Femur (tissue), 1 donor: ENCODE data around the gene RAPGEF1.
"Not testable (repeated sequence)": the region's sequence is repeated elsewhere in the genome, so short reads cannot be mapped to it uniquely, and the experiment has no call there.

ENCODE experiments used
- DNase-seq: peaks from one replicate; pipeline ENCODE4 v3.0.0-alpha.2; 2017

Gene RAPGEF1

GRCh38 chr9:131728961-131729360 lies 10.9 kb downstream of the RAPGEF1 start:
- DNase-seq = no peak

- no peak for DNase-seq
Observed at GRCh38 chr9:131728546-131728910, 11.3 kb downstream of the RAPGEF1 start.

GRCh38 chr9:131727795-131728545 lies 11.9 kb downstream of the RAPGEF1 start:
- no peak for DNase-seq

- DNase-seq = no peak
Observed at GRCh38 chr9:131727184-131727759, 12.6 kb downstream of the RAPGEF1 start.

GRCh38 chr9:131724683-131725082 lies 15.2 kb downstream of the RAPGEF1 start:
- DNase-seq = no peak

- DNase-seq = no peak
Observed at GRCh38 chr9:131723632-131724031, 16.2 kb downstream of the RAPGEF1 start.

- no peak for DNase-seq
Observed at GRCh38 chr9:131722255-131722654, 17.6 kb downstream of the RAPGEF1 start.

- no peak for DNase-seq
Observed at GRCh38 chr9:131721076-131721475, 18.8 kb downstream of the RAPGEF1 start.

- no peak for DNase-seq
Observed at GRCh38 chr9:131720330-131720729, 19.5 kb downstream of the RAPGEF1 start.

- DNase-seq = no peak
Observed at GRCh38 chr9:131719262-131719908, 20.5 kb downstream of the RAPGEF1 start.

GRCh38 chr9:131717719-131718460 lies 22.0 kb downstream of the RAPGEF1 start:
- DNase-seq = no peak

GRCh38 chr9:131715906-131716305 lies 24.0 kb downstream of the RAPGEF1 start:
- no peak for DNase-seq

- no peak for DNase-seq
Observed at GRCh38 chr9:131714821-131715220, 25.1 kb downstream of the RAPGEF1 start.

- DNase-seq = no peak
Observed at GRCh38 chr9:131714161-131714646, 25.7 kb downstream of the RAPGEF1 start.

- DNase-seq = no peak
Observed at GRCh38 chr9:131713016-131713415, 26.9 kb downstream of the RAPGEF1 start.

GRCh38 chr9:131712151-131712716 lies 27.6 kb downstream of the RAPGEF1 start:
- DNase-seq = no peak

GRCh38 chr9:131709771-131710431 lies 30.0 kb downstream of the RAPGEF1 start:
- DNase-seq = no peak

GRCh38 chr9:131709010-131709770 lies 30.7 kb downstream of the RAPGEF1 start:
- DNase-seq = not testable (repeated sequence)

- no peak for DNase-seq
Observed at GRCh38 chr9:131708226-131709002, 31.5 kb downstream of the RAPGEF1 start.

GRCh38 chr9:131707733-131708157 lies 32.1 kb downstream of the RAPGEF1 start:
- no peak for DNase-seq

- DNase-seq = no peak
Observed at GRCh38 chr9:131707050-131707449, 32.8 kb downstream of the RAPGEF1 start.
